HepG2 (cell line): ENCODE results near the gene ZNF341. TPM values are rescaled to one million over a fixed set of nuclear protein-coding genes. Genes with fewer than 3 reads are reported as not detected.

Experiments used
- EP300 ChIP-seq, 3 experiments: sonication (generic) in 1 of 3; formaldehyde crosslinking in 1 of 3; IDR thresholded peaks; 2 replicates each; pipeline versions ENCODE4 v1.5.1 to v1.6.1; 2011 to 2020; ENCODE audit warnings: low read depth in 2 of 3, low read length in 2 of 3, borderline replicate concordance in 1 of 3, improper control_type of control experiment in 1 of 3, mild to moderate bottlenecking in 1 of 3, missing genetic modification reagents in 1 of 3, moderate library complexity in 1 of 3
- ETV5 ChIP-seq: IDR thresholded peaks from 2 replicates; pipeline ENCODE4 v1.6.1; 2018; ENCODE audit warnings: missing biosample characterization, missing genetic modification reagents, inconsistent platforms, borderline replicate concordance
- GABPB1 ChIP-seq: IDR thresholded peaks from 2 replicates; pipeline ENCODE4 v1.6.1; 2016; ENCODE audit warnings: mild to moderate bottlenecking, missing genetic modification reagents, moderate library complexity, missing compliant biosample characterization
- HNF1A ChIP-seq, 2 experiments: sonication (generic) in 1 of 2; formaldehyde crosslinking in 1 of 2; IDR thresholded peaks; 2 replicates each; pipeline versions ENCODE4 v1.4.0 to v1.6.1; 2016 to 2020; ENCODE audit warnings: borderline replicate concordance in 1 of 2, low read depth in 1 of 2, mild to moderate bottlenecking in 1 of 2, missing genetic modification reagents in 1 of 2
- MTF2 ChIP-seq: sonication (generic); formaldehyde crosslinking; IDR thresholded peaks from 2 replicates; pipeline ENCODE4 v1.5.0; 2020; ENCODE audit warnings: missing genetic modification reagents, borderline replicate concordance
- ONECUT2 ChIP-seq: sonication (generic); formaldehyde crosslinking; IDR thresholded peaks from 2 replicates; pipeline ENCODE4 v1.4.0; 2020; ENCODE audit warnings: missing genetic modification reagents
- ZNF331 ChIP-seq: sonication (generic); formaldehyde crosslinking; IDR thresholded peaks from 2 replicates; pipeline ENCODE4 v1.4.0; 2020; ENCODE audit warnings: missing genetic modification reagents
- ZNF513 ChIP-seq: sonication (generic); formaldehyde crosslinking; conservative IDR thresholded peaks from 2 replicates; pipeline ENCODE4 v1.5.0; 2020; ENCODE audit warnings: missing genetic modification reagents
- ZNF644 ChIP-seq: IDR thresholded peaks from 2 replicates; pipeline ENCODE4 v1.6.1; 2016; ENCODE audit warnings: low read depth
- polyA plus RNA-seq, 8 experiments: library from polyadenylated mRNA; depleted of rRNA in 3 of 8; stranded (reverse) in 7 of 8; unstranded in 1 of 8; fragments of >200 nt; fragmentation: Illumina TruSeq in 4 of 8; extraction: Trizol in 4 of 8; gene quantifications; 2 replicates each; pipeline versions ENCODE4 v1.2.1 to v1.2.3, GENCODE V29; 2011 to 2016; ENCODE audit warnings: low read depth in 4 of 8, missing spikeins in 1 of 8, mixed read lengths in 1 of 8; ENCODE audit not compliant: insufficient read depth in 1 of 8
- total RNA-seq, 5 experiments: library from RNA; depleted of rRNA; stranded (reverse); fragments of >200 nt; fragmentation: Illumina TruSeq; extraction: Trizol; gene quantifications; 2 replicates each; pipeline ENCODE4 v1.2.3, GENCODE V29; 2016; ENCODE audit warnings: low read depth in 1 of 5

The ZNF341 gene
- total and polyA plus RNA-seq, 2 of the 13 experiments (the other 11 are each of a cell fraction or from before 2014, with no cell fraction given): 1.1 to 2.2 TPM

GRCh38 chr20:33687370-33687915, 44.4 kb upstream of the ZNF341 start (continued):
- no peak for TF ChIP-seq HNF1A (IDR thresholded peaks at IDR 0.05; ENCODE audit: low read depth)
- TF ChIP-seq HNF1A (CRISPR knock-in tag; IDR thresholded peaks at IDR 0.05; ENCODE audit: borderline replicate concordance): no peak
- no peak for TF ChIP-seq ZNF644
- TF ChIP-seq ZNF513 (CRISPR knock-in tag): no peak
- TF ChIP-seq EP300 (IDR thresholded peaks at IDR 0.05; ENCODE audit: low read depth in 2 of 2, low read length in 2 of 2): no peak
- 0 out of 2 replicates have a peak, but pooled peaks have one; percentile 16 for TF ChIP-seq EP300 (CRISPR knock-in tag; IDR thresholded peaks at IDR 0.05; ENCODE audit: borderline replicate concordance)
- no peak for TF ChIP-seq ONECUT2
- no peak for TF ChIP-seq MTF2 (CRISPR knock-in tag)
- TF ChIP-seq GABPB1 (CRISPR knock-in tag): 0 out of 2 replicates have a peak, but pooled peaks have one; percentile 26
- TF ChIP-seq ETV5 (CRISPR knock-in tag): 0 out of 2 replicates have a peak, but pooled peaks have one; percentile 18
- peak; percentile 8; the same call in 1 of the 2 replicates for TF ChIP-seq ZNF331
